ENCODE measurements around the gene KCNIP1. TPM values are rescaled to one million over a fixed set of nuclear protein-coding genes. Genes with fewer than 3 reads are reported as not detected.

Gene KCNIP1
- total and polyA plus RNA-seq, 2 of the 8 experiments (the other 6 are each of a cell fraction or from before 2014, with no cell fraction given) = 0.52 to 0.83 TPM

DNA sequence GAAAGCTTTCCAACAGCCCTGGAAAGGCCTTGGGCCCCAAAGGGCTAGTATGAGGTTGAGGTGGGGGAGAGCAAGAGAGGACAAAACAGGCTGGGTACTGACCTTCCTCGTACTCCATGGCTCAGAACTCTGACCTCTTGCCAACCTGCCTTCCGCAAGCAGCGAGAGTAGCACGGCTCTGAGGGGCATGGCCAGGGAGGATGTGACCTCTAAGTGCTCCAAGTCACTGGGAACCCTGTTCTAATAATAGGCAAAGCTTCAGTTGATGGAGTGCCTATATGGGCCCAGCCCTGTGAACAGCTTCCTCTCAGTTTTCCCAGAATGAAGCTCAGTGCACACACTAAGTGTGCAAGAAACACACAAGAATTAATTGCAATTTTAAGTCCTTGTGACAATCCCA is 152.1 kb downstream of the KCNIP1 start:
- no peak overlapping the region for H2BK20ac ChIP-seq (ENCODE audit: low read length)
- H2AK5ac ChIP-seq (ENCODE audit: low read depth, low read length) = no peak overlapping the region
- H3K4me3 ChIP-seq (ENCODE audit: extremely low read depth in 1 of 4, insufficient read depth in 2 of 4, low read depth in 3 of 4, low read length in 4 of 4) = no peak overlapping the region
- no peak overlapping the region for H3K9ac ChIP-seq (replicated peaks in 1 of 4; ENCODE audit: extremely low read depth in 1 of 4, low read depth in 3 of 4, low read length in 3 of 4)
- DNase-seq (ENCODE audit: low read depth in 1 of 2, low spot score in 2 of 2) = no peak
- no peak overlapping the region for H3K4ac ChIP-seq (replicated peaks; ENCODE audit: insufficient read length, low read depth, low read length)
- no peak overlapping the region for H2AFZ ChIP-seq (ENCODE audit: low read length)
- H3K23me2 ChIP-seq (ENCODE audit: low read depth, low read length) = no peaks in the 10 kb centered on the region
- TF ChIP-seq GABPA (IDR thresholded peaks at IDR 0.05; ENCODE audit: borderline replicate concordance, insufficient read depth, low read length) = no peak
- H3K14ac ChIP-seq (ENCODE audit: insufficient read length) = no peak overlapping the region
- H2BK15ac ChIP-seq (ENCODE audit: low read length) = no peak overlapping the region
- H3K79me2 ChIP-seq (ENCODE audit: control insufficient read depth in 1 of 2, insufficient read depth in 2 of 2, low read length in 2 of 2) = no peaks in the 10 kb centered on the region
- H4K8ac ChIP-seq (ENCODE audit: extremely low read depth, insufficient read depth, low read length) = no peak overlapping the region
- no peak overlapping the region for H4K91ac ChIP-seq (replicated peaks; ENCODE audit: insufficient read length, low read length)
- H3K4me2 ChIP-seq (ENCODE audit: insufficient read depth in 1 of 2, low read depth in 2 of 2, low read length in 2 of 2) = no peak overlapping the region
- WGBS, 2 experiments (ENCODE audit: extremely low coverage in 1 of 2, insufficient coverage in 1 of 2, insufficient read length in 1 of 2, insufficient replicate concordance in 2 of 2, low coverage in 1 of 2, low lambda C conversion rate in 2 of 2, missing lambda C conversion rate in 1 of 2) = 96% methylated on average over 4 of the region's 4 CpGs; no CpG with 5 or more reads in 1 of the 2 experiments
- H3K79me1 ChIP-seq (ENCODE audit: low read depth, low read length) = no peaks in the 10 kb centered on the region
- H3K56ac ChIP-seq (replicated peaks; ENCODE audit: insufficient read length, low read depth, low read length) = no peak overlapping the region
- no peak overlapping the region for H2BK120ac ChIP-seq (replicated peaks; ENCODE audit: low read depth, low read length)
- no peak overlapping the region for H2BK12ac ChIP-seq (ENCODE audit: low read depth, low read length)
- no peaks in the 10 kb centered on the region for H4K20me1 ChIP-seq (replicated peaks in 1 of 2; ENCODE audit: control insufficient read depth in 1 of 2, insufficient read depth in 2 of 2, low read length in 2 of 2)
- no peaks in the 10 kb centered on the region for H3K36me3 ChIP-seq (ENCODE audit: control insufficient read depth in 2 of 4, insufficient read depth in 4 of 4, low read length in 3 of 4)
- no peak overlapping the region for H3K27ac ChIP-seq (ENCODE audit: low read depth, low read length)
- no peak overlapping the region for H2BK5ac ChIP-seq (ENCODE audit: low read depth, low read length)
- no peak for FAIRE-seq
- H4K5ac ChIP-seq (ENCODE audit: insufficient read length, low read depth, low read length) = no peak overlapping the region
- H3K18ac ChIP-seq (ENCODE audit: extremely low read depth, low read length) = no peak overlapping the region
- peaks cover 0 to 5% (median 0%) of the 10 kb centered on the region in 4 experiments; a peak in 2 of 7 replicates for H3K4me1 ChIP-seq (replicated peaks in 1 of 4; ENCODE audit: control insufficient read depth in 3 of 4, insufficient read depth in 4 of 4, low read length in 3 of 4)
- H3K9me3 ChIP-seq (ENCODE audit: insufficient read depth in 2 of 2, low read depth in 1 of 2, low read length in 1 of 2) = no peaks in the 10 kb centered on the region
- no peak overlapping the region for H3K23ac ChIP-seq (ENCODE audit: insufficient read length)
- ChIA-PET CTCF (ENCODE audit: partially characterized antibody) (interaction anchor here (1.0 to 1.3 kb wide), 2 partner anchors 114 to 682 kb away, joined by 4 to 6 read pairs; no protein-coding TSS in a partner anchor), POLR2A (ENCODE audit: partially characterized antibody) (no interaction called here)
- no peaks in the 10 kb centered on the region; a peak in 1 of 7 replicates for H3K27me3 ChIP-seq (replicated peaks in 1 of 4; ENCODE audit: control insufficient read depth in 3 of 4, extremely low read depth in 1 of 4, insufficient read depth in 3 of 4, low read length in 3 of 4)

Measured in H1 (cell line).